ENCODE measurements around the gene KIAA1217.

KIAA1217 gene

DNA sequence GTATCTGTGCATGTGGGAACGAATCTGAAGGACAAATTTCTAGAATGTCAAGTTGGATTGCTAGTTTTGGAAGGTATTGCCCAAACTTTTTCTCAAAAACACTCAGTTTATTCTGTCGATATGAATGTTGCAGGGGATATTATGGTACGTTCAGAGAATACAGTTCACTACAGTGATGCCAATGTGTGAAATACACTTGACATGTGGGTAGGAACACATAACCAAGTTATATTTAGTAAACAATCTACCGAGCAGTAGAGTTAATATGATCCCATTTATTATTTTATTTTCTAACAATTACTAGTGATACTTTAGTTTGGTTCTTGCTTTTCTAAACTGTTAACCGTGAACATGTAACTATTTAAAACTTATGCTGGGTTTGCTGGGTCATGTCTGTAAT, 37.4 kb downstream of the KIAA1217 start:
- H3K79me2 ChIP-seq (ENCODE audit: control insufficient read depth, low read length) = no peaks in the 10 kb centered on the region
- H3K36me3 ChIP-seq (ENCODE audit: control insufficient read depth, low read length) = no peaks in the 10 kb centered on the region
- no peak overlapping the region for H3K4me3 ChIP-seq (ENCODE audit: low read length)
- no peaks in the 10 kb centered on the region for H4K20me1 ChIP-seq (ENCODE audit: control insufficient read depth, insufficient read depth, low read depth, low read length)
- no peak overlapping the region for H3K4me2 ChIP-seq (ENCODE audit: low read length)
- H3K27me3 ChIP-seq (ENCODE audit: control insufficient read depth, low read length) = no peaks in the 10 kb centered on the region
- no peak for TF ChIP-seq EZH2phosphoT487 (IDR thresholded peaks at IDR 0.05; ENCODE audit: borderline replicate concordance, low read length)
- TF ChIP-seq, protein P1, sequence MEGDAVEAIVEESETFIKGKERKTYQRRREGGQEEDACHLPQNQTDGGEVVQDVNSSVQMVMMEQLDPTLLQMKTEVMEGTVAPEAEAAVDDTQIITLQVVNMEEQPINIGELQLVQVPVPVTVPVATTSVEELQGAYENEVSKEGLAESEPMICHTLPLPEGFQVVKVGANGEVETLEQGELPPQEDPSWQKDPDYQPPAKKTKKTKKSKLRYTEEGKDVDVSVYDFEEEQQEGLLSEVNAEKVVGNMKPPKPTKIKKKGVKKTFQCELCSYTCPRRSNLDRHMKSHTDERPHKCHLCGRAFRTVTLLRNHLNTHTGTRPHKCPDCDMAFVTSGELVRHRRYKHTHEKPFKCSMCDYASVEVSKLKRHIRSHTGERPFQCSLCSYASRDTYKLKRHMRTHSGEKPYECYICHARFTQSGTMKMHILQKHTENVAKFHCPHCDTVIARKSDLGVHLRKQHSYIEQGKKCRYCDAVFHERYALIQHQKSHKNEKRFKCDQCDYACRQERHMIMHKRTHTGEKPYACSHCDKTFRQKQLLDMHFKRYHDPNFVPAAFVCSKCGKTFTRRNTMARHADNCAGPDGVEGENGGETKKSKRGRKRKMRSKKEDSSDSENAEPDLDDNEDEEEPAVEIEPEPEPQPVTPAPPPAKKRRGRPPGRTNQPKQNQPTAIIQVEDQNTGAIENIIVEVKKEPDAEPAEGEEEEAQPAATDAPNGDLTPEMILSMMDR (IDR thresholded peaks at IDR 0.05; ENCODE audit: low read depth, low read length, poor library complexity, severe bottlenecking) = no peak
- no peaks in the 10 kb centered on the region for H3K9me3 ChIP-seq (ENCODE audit: control insufficient read depth, insufficient read depth, low read length)
- no peaks in the 10 kb centered on the region for H3F3A ChIP-seq (ENCODE audit: control insufficient read depth, insufficient read depth)
- H3K9me2 ChIP-seq (replicated peaks; ENCODE audit: control insufficient read depth, low read length) = no peaks in the 10 kb centered on the region
- peaks cover 5% of the 10 kb centered on the region; the same call in 1 of the 2 replicates for H3K4me1 ChIP-seq (ENCODE audit: control insufficient read depth, low read length)
- H3K27ac ChIP-seq (ENCODE audit: low read depth, low read length) = no peak overlapping the region

DNA sequence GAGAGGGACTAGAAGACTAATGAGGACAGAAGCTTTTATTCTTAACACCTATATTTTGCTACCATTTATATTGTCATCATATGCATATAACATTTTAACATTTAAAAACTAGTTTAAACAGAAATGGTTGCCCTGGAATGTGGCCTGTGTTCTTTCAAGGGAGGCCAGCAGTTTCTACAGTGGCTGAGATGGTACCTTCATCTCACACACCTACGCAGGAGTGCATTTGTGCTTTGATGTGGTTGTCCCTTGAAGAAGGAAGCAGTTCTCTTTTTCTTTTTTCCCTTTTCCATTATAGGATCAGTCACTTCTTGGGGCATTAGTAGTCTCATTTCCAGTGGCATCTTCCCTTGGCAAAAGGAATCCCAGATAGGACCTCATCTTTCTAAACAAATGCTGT, 38.9 kb downstream of the KIAA1217 start:
- Histone ChIP-seq H3K9me3 (ENCODE audit: control insufficient read depth, insufficient read depth, low read length) (no peaks in the 10 kb centered on the region), H3K4me1 (ENCODE audit: control insufficient read depth, low read length) (no peaks in the 10 kb centered on the region), H3F3A (ENCODE audit: control insufficient read depth, insufficient read depth) (no peaks in the 10 kb centered on the region), H3K79me2 (ENCODE audit: control insufficient read depth, low read length) (no peaks in the 10 kb centered on the region), H3K4me2 (ENCODE audit: low read length) (no peak overlapping the region), H3K9me2 (replicated peaks; ENCODE audit: control insufficient read depth, low read length) (no peaks in the 10 kb centered on the region), H3K36me3 (ENCODE audit: control insufficient read depth, low read length) (no peaks in the 10 kb centered on the region), H3K27ac (ENCODE audit: low read depth, low read length) (no peak overlapping the region), H4K20me1 (ENCODE audit: control insufficient read depth, insufficient read depth, low read depth, low read length) (no peaks in the 10 kb centered on the region), H3K27me3 (ENCODE audit: control insufficient read depth, low read length) (no peaks in the 10 kb centered on the region), H3K4me3 (ENCODE audit: low read length) (no peak overlapping the region)
- no peak for TF ChIP-seq EZH2phosphoT487 (IDR thresholded peaks at IDR 0.05; ENCODE audit: borderline replicate concordance, low read length)
- TF ChIP-seq, protein P1 (IDR thresholded peaks at IDR 0.05; ENCODE audit: low read depth, low read length, poor library complexity, severe bottlenecking) = no peak

DNA sequence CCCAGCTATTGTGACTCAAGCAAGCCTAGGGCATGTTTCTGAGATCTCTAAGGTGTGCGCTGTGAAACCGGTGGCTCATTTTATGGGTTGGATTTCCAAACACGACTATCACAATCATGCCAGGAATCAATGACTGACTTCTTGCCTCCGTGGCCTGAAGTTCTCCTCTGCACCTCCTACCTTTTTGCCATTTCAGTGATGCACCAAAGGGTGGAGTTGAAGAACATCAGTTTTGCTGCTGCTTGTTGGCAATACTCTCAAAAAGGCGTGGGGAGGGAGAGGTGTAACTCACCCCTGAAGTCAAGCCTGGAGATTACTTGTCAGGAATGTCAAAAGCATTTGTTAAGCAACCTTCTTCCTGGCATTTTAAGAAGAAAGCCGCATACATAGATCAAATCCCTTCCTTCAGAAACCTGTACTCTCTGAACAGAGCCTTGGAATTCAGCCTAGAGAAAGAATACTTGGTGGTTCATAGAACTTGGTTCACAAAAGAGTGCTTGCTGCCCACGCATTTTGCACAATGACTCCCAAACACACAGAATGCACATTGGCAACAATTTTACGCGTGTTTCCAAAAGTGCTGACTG, 41.0 kb downstream of the KIAA1217 start:
- no peak for TF ChIP-seq EZH2phosphoT487 (IDR thresholded peaks at IDR 0.05; ENCODE audit: borderline replicate concordance, low read length)
- TF ChIP-seq, protein P1 (IDR thresholded peaks at IDR 0.05; ENCODE audit: low read depth, low read length, poor library complexity, severe bottlenecking) = no peak
- H3K4me2 ChIP-seq (ENCODE audit: low read length) = no peak overlapping the region
- H3K9me3 ChIP-seq (ENCODE audit: control insufficient read depth, insufficient read depth, low read length) = no peaks in the 10 kb centered on the region
- H3K79me2 ChIP-seq (ENCODE audit: control insufficient read depth, low read length) = no peaks in the 10 kb centered on the region
- no peaks in the 10 kb centered on the region for H3K9me2 ChIP-seq (replicated peaks; ENCODE audit: control insufficient read depth, low read length)
- H3K4me3 ChIP-seq (ENCODE audit: low read length) = no peak overlapping the region
- no peak overlapping the region for H3K27ac ChIP-seq (ENCODE audit: low read depth, low read length)
- H3F3A ChIP-seq (ENCODE audit: control insufficient read depth, insufficient read depth) = no peaks in the 10 kb centered on the region
- no peaks in the 10 kb centered on the region for H3K4me1 ChIP-seq (ENCODE audit: control insufficient read depth, low read length)
- no peaks in the 10 kb centered on the region for H3K27me3 ChIP-seq (ENCODE audit: control insufficient read depth, low read length)
- no peaks in the 10 kb centered on the region for H4K20me1 ChIP-seq (ENCODE audit: control insufficient read depth, insufficient read depth, low read depth, low read length)
- no peaks in the 10 kb centered on the region for H3K36me3 ChIP-seq (ENCODE audit: control insufficient read depth, low read length)
